B cell (primary cell): Measurements from ENCODE around the gene ZCCHC7.
"Not testable (repeated sequence)": the region's sequence is repeated elsewhere in the genome, so short reads cannot be mapped to it uniquely, and the experiment has no call there.

Experiments used
- EZH2 ChIP-seq: IDR thresholded peaks from 2 replicates; pipeline ENCODE4 v1.6.1; 2012; ENCODE audit warnings: borderline replicate concordance, low read depth, mild to moderate bottlenecking, moderate library complexity, low read length; ENCODE audit not compliant: insufficient read depth, poor library complexity, severe bottlenecking
- TF ChIP-seq, protein P1 (sequence below): fragments of 200-600 bp; IDR thresholded peaks from one replicate; pipeline ENCODE4 v1.8.0; 2022; ENCODE audit warnings: antibody characterized with exemption, mild to moderate bottlenecking

- TF ChIP-seq, protein P1, sequence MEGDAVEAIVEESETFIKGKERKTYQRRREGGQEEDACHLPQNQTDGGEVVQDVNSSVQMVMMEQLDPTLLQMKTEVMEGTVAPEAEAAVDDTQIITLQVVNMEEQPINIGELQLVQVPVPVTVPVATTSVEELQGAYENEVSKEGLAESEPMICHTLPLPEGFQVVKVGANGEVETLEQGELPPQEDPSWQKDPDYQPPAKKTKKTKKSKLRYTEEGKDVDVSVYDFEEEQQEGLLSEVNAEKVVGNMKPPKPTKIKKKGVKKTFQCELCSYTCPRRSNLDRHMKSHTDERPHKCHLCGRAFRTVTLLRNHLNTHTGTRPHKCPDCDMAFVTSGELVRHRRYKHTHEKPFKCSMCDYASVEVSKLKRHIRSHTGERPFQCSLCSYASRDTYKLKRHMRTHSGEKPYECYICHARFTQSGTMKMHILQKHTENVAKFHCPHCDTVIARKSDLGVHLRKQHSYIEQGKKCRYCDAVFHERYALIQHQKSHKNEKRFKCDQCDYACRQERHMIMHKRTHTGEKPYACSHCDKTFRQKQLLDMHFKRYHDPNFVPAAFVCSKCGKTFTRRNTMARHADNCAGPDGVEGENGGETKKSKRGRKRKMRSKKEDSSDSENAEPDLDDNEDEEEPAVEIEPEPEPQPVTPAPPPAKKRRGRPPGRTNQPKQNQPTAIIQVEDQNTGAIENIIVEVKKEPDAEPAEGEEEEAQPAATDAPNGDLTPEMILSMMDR = not testable (repeated sequence)
- not testable (repeated sequence) for TF ChIP-seq EZH2
Observed at GRCh38 chr9:37120843-37121335, 515 bp downstream of the ZCCHC7 start.
